HUES6 (cell line): ENCODE measurements around the gene MARCHF9.

ENCODE experiments used
- H3K27ac ChIP-seq: 2 replicates; pipeline ENCODE4 v1.7.0; 2013; ENCODE audit warnings: low read depth, mild to moderate bottlenecking, low read length, inconsistent platforms
- H3K27me3 ChIP-seq: 2 replicates; pipeline ENCODE4 v1.6.1; 2013; ENCODE audit warnings: low read length; ENCODE audit not compliant: control insufficient read depth, insufficient read depth
- H3K36me3 ChIP-seq: 2 replicates; pipeline ENCODE4 v1.6.1; 2013; ENCODE audit warnings: low read length; ENCODE audit not compliant: control insufficient read depth, insufficient read depth
- H3K4me1 ChIP-seq: 2 replicates; pipeline ENCODE4 v1.6.1; 2013; ENCODE audit warnings: low read length; ENCODE audit not compliant: control insufficient read depth, insufficient read depth
- H3K4me3 ChIP-seq: 2 replicates; pipeline ENCODE4 v1.5.1; 2013; ENCODE audit warnings: low read depth, low read length
- H3K9ac ChIP-seq: one replicate; pipeline ENCODE4 v1.6.1; 2013; ENCODE audit warnings: mild to moderate bottlenecking, low read length
- H3K9me3 ChIP-seq: 2 replicates; pipeline ENCODE4 v1.6.1; 2013; ENCODE audit warnings: low read depth, low read length; ENCODE audit not compliant: control insufficient read depth, insufficient read depth

MARCHF9 gene

DNA sequence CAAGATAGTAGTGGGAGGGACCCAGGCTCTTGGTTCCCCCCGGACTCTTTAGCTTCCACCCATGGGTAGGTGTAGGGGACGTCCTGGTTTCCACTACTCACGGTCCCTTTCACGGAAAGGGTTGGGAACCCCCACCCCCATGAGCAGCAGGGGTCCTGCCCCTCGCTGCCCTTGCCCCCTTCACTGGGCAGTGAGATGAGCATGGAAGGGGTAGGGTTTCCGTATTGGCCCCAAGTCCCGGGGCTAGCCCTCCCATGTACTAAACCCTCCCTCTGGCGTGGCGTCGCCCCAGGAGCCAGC is 29.1 kb upstream of the MARCHF9 start:
- Histone ChIP-seq H3K27me3 (peaks cover 79% of the 10 kb centered on the region), H3K4me3 (peak overlapping the region; percentile 64), H3K9me3 (no peaks in the 10 kb centered on the region), H3K9ac (no peak overlapping the region), H3K36me3 (peaks cover 8% of the 10 kb centered on the region), H3K4me1 (0 out of 2 replicates have a peak, but pooled peaks cover 5% of the 10 kb centered on the region), H3K27ac (no peak overlapping the region)

DNA sequence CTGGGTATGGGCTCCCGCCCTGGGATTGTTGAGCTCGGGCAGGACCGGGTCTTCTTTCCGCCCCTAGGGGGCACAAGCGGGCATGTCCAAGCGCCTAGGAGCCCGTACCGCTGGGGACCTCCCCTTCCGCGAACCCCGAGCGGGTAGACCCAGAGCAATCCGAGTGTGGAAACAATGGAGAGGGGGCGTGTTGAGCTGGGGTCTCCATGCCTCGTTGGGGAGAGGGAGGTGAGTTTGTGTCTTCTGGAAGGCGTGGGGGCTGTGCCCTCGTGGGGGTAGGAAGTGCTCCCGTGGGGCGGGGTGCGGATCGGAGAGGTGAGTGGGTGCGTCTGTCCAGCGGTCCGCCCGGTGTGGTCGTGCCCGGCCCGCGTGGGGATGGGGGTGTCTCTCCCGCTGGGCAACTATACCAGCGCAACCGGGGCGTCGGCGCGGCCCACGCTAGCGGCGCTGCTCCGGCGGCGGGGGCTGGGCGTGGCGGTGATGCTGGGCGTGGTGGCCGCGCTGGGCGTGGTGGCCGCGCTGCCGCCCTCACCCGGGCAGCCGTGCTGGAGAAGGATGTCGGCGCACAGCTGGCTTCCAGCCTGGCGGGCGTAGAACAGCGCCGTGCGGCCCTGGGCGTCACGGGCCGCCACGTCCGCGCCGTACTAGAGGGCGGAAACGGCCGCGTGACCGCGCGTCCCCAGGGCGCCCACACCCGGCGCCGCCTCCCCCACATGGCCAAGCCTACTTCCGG is 28.6 kb upstream of the MARCHF9 start:
- Histone ChIP-seq H3K4me3 (peak overlapping the region; percentile 64), H3K9ac (peak overlapping the region; percentile 4), H3K9me3 (no peaks in the 10 kb centered on the region), H3K27ac (no peak overlapping the region), H3K4me1 (0 out of 2 replicates have a peak, but pooled peaks cover 5% of the 10 kb centered on the region), H3K36me3 (peaks cover 3% of the 10 kb centered on the region), H3K27me3 (peaks cover 84% of the 10 kb centered on the region)

DNA sequence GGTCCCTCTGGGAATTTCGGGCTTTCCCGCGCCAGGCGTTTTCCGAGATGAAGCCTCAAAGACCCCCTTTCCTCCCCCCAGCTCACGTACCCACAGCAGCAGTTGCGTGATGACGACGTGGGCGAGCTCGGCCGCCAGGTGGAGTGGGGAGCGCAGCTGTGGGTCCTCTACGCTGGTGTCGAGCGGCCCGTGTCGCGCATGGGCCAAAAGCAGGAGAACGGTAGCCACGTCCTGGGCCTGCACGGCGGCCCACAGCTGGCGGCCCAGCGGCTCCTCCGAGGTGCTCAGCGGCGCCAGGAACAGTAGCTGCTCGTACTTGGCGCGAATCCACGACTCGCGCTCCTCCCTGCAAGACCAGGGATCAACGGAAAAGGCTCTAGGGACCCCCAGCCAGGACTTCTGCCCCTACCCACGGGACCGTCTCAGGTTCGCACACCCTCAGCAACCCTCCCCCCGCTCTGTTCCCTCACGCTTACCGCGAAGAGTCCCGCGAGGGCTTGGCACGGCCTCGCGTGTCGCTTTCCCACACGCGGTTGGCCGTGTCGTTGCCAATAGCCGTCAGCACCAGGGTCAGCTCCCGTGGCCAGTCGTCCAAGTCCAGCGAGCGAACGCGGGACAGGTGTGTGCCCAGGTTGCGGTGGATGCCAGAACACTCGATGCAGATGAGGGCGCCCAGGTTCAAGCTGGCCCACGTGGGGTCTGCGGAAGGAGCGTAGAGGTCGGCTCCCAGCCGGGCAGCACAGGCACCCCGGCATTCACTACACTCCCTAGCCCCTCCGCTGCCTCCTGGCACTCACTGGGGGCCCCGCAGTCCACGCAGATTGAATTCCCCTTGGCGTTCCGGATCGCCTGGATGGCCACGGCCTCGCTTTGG is 27.8 kb upstream of the MARCHF9 start:
- Histone ChIP-seq H3K4me3 (peak overlapping the region; percentile 64), H3K4me1 (0 out of 2 replicates have a peak, but pooled peaks cover 5% of the 10 kb centered on the region), H3K27ac (no peak overlapping the region), H3K9me3 (no peaks in the 10 kb centered on the region), H3K27me3 (peaks cover 92% of the 10 kb centered on the region), H3K36me3 (no peaks in the 10 kb centered on the region), H3K9ac (no peak overlapping the region)

DNA sequence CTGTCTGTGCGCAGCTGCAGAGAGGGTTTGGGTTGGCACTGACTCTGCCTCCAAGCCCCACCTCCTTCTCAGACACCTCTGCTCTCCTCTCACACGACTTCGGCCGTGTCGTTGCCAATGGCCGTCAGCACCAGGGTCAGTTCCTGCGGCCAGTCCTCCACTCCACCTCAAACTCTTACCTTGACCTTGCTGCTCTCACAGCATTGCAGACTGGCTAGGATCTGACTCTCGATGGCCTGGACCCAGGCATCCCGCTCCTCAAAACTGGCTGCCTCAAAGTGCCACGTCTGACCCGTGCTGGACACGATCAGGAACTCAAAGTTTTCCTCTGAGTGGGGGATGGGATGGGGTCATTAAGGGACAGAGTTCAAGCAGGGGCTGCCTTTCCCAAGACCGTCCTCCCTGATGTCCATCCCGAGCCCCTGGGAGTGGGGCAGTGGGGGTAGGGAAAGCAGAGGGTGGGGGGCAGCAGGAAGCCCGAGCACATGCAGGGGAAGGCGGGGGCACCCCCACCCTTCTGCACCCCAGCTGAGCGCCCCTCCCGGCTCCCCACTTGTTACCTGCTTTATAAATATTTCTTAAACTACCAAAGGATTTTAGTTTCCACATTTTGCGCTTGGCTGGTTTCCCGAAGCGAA is 27.0 kb upstream of the MARCHF9 start:
- peak overlapping the region; percentile 64 for H3K4me3 ChIP-seq
- H3K36me3 ChIP-seq = no peaks in the 10 kb centered on the region

DNA sequence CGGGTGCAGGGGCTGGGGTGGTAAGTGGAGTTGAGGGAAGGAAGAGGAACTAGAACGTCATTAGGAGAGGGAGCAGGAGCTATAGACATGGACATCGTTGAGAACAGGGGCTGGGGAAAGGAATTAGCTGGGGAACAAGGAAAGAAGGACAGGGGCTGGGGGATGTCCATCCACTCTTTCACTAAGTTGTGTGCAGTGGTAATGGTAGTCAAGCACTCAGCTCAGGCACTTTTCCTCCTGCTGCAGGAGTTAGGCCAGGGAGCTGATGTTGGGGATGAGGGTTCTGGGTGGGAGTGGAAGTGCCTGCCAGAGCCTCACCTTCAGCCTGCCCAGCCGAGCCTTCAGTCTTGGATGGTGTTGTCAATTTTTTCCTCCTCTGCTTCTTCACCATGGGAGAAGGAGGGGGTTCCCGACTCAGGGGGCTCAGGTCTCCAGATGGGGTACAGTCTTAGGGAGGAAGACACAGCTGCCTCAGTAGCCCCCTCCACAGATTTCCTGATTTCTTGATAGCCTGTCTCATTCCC is 25.5 kb upstream of the MARCHF9 start:
- Histone ChIP-seq H3K9me3 (no peaks in the 10 kb centered on the region), H3K36me3 (no peaks in the 10 kb centered on the region), H3K27ac (no peak overlapping the region), H3K4me3 (no peak overlapping the region), H3K27me3 (peaks cover 97% of the 10 kb centered on the region), H3K4me1 (0 out of 2 replicates have a peak, but pooled peaks cover 5% of the 10 kb centered on the region), H3K9ac (no peak overlapping the region)

More for the DNA sequence above, 27.0 kb upstream of the MARCHF9 start:
- no peaks in the 10 kb centered on the region for H3K9me3 ChIP-seq
- H3K27me3 ChIP-seq = peaks cover 97% of the 10 kb centered on the region
- H3K27ac ChIP-seq = no peak overlapping the region
- no peak overlapping the region for H3K9ac ChIP-seq
- 0 out of 2 replicates have a peak, but pooled peaks cover 5% of the 10 kb centered on the region for H3K4me1 ChIP-seq

DNA sequence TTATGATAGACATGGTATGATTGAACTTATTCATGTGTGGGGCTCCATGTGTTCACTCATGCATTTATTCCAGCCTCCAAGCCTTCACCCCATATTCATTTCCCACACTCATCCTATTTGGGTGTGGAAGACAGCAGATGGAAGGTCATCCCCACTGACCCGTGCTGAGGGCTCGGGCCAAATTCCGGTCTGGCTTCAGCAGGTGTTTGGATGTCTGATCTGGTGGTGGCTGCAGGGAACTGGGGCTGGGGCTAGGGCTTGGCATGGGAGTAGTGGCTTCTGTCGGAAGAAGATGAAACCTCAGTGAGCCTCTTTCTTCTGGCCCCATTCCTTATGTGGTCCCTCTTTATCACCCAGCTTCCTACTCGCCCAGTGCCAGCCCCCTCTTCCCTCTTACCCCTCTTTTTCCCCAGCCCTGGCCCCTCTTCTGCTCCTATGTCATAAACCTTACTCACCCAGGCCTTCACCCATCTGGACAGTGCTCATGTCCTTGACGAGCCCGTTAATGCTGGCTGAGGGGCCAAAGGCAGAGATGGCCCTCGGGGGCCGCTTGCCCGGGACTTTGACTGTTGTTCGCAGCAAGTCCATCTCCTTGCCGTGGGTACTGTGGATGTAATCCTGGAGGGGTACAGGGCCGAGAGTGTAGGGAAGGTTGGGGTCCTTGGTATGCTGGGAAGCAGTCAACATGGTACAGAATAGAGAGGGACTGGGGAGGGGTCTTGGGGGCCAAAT is 24.4 kb upstream of the MARCHF9 start:
- Histone ChIP-seq H3K4me3 (no peak overlapping the region), H3K36me3 (no peaks in the 10 kb centered on the region), H3K27ac (no peak overlapping the region), H3K4me1 (peaks cover 7% of the 10 kb centered on the region; the same call in 1 of the 2 replicates), H3K9me3 (no peaks in the 10 kb centered on the region), H3K27me3 (peaks cover 98% of the 10 kb centered on the region), H3K9ac (no peak overlapping the region)

DNA sequence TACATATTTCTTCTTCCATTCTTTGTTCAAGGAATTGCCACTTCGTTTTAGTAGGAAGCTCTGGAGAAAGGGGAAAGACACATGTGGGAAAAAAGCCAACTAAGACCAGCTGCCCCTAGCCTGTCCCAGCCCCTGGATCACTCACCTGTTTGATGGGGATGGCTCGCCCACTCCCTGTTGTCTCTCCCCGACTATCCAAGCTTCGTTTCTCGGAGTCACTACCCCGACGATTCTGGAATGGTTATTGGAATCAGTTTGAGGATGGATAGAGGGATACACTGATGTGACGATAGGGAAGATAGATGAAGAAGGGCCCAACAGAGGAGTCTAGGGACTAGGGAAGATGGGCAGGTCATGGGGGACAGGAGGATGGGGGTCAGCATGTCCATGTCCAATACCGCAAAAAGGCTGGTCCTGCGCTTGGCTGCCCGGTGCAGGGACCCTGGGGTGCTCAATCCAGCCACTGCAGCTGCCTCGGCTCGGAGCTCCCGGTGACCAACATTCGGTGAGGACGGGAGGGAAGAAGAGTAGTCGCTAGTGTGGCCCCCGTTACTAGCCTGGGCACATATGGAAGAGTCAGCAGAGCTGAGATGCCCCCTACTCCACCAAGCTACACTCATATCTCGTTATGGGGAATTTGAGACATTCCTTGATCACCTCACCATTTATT is 23.4 kb upstream of the MARCHF9 start:
- Histone ChIP-seq H3K9ac (no peak overlapping the region), H3K27me3 (peaks cover 99% of the 10 kb centered on the region), H3K9me3 (no peaks in the 10 kb centered on the region), H3K27ac (no peak overlapping the region), H3K4me3 (no peak overlapping the region), H3K4me1 (peaks cover 12% of the 10 kb centered on the region; the same call in 1 of the 2 replicates), H3K36me3 (no peaks in the 10 kb centered on the region)

DNA sequence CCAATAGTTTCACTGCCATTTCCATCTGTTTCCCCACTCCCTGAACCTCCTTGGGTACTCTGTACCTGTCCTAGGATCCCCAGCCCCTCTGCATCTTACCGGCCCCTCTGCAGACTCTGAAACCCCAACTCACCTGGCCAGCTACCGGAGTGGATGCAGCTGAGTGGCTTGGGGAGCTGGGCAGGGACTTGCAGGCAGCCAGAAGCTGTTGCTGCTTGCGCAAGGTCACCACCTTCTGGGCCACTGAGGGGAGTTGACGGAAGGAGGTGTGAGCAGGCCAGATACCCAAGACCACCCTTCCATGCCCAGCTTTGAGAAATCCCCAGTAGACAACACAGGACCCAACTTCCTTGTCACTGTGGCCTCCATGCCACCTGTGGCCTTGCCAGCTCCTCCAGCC is 22.6 kb upstream of the MARCHF9 start:
- no peak overlapping the region for H3K9ac ChIP-seq
- H3K36me3 ChIP-seq = no peaks in the 10 kb centered on the region
- no peak overlapping the region for H3K27ac ChIP-seq
- no peak overlapping the region for H3K4me3 ChIP-seq
- peaks cover 14% of the 10 kb centered on the region; the same call in 1 of the 2 replicates for H3K4me1 ChIP-seq
- peaks cover 99% of the 10 kb centered on the region for H3K27me3 ChIP-seq
- no peaks in the 10 kb centered on the region for H3K9me3 ChIP-seq

DNA sequence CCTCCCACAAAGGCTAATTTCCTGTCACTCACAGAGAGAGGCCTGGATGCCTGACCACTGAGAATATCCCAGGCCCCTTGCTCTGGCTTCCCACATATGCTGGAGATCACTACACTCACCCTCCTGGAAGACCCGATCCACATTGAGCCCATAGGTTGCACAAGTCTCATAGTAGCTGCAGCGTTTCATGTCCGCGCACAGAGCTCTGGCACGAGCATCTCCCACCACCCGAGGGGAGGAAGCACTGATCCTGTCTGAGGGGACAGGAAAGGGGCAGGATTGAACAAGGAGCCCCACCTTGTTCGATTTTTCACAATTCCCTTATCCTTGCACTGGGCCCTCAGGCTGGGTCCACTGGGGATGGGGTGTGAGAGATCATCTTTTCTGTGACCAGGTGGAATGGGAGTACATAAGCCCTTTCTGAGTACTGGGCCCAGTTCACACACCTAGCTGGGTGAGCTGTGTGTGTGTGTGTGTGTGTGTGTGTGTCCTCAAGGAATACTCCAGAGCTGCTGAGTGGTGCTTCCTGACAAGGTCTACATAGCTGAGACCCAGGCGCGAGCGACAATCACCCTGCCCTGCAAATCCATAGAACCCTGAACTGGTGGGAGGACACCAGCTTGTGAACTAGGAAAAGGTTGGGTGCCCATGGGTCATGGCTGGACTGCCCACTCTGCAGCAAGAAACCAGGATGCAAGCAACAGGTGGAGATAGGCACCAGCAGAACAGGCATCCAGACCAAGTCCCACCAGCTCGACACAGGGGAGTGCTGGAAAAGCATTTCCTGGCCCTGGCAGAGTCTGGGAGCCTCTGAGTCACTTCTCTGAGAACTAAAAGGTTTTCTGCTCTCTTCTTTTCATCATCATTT is 21.9 kb upstream of the MARCHF9 start:
- Histone ChIP-seq H3K27me3 (peaks cover 99% of the 10 kb centered on the region), H3K4me3 (no peak overlapping the region), H3K9me3 (no peaks in the 10 kb centered on the region), H3K9ac (no peak overlapping the region), H3K4me1 (peaks cover 11% of the 10 kb centered on the region; the same call in 1 of the 2 replicates), H3K27ac (no peak overlapping the region), H3K36me3 (no peaks in the 10 kb centered on the region)
